GM23338 (cell line): ENCODE results near the gene GLDC. TPM values are rescaled to one million over a fixed set of nuclear protein-coding genes. Genes with fewer than 3 reads are reported as not detected.
A peak's percentile ranks its signal among the peaks of the same experiment; 100 is the strongest.

Experiments used
- ATAC-seq: fragments of 200-7000 bp; cut with Tn5 transposase; 3 replicates; pipeline ENCODE4 v1.9.1; 2020
- DNase-seq: peaks from one replicate; pipeline ENCODE4 v3.0.0-alpha.2; 2015; ENCODE audit warnings: low spot score
- H2AFZ ChIP-seq: fragments of 200-600 bp; sonication (generic); 2 replicates; pipeline ENCODE4 v1.8.0; 2016; ENCODE audit warnings: antibody characterized with exemption, mild to moderate bottlenecking, moderate library complexity
- H3F3A ChIP-seq: fragments of 200-600 bp; sonication (generic); replicated peaks from 2 replicates; pipeline ENCODE4 v1.8.0; 2017; ENCODE audit warnings: antibody characterized with exemption, mixed run types, low read depth
- H3K27ac ChIP-seq: fragments of 200-600 bp; sonication (generic); 2 replicates; pipeline ENCODE4 v1.6.1; 2016; ENCODE audit warnings: low read depth
- H3K27me3 ChIP-seq: fragments of 200-600 bp; sonication (generic); 2 replicates; pipeline ENCODE4 v1.8.0; 2016; ENCODE audit warnings: mild to moderate bottlenecking, mixed run types, moderate library complexity; ENCODE audit not compliant: insufficient read depth
- H3K36me3 ChIP-seq: fragments of 200-600 bp; sonication (generic); 2 replicates; pipeline ENCODE4 v1.8.0; 2016; ENCODE audit warnings: mild to moderate bottlenecking; ENCODE audit not compliant: insufficient read depth
- H3K4me1 ChIP-seq: fragments of 200-600 bp; sonication (generic); 2 replicates; pipeline ENCODE4 v1.8.0; 2016; ENCODE audit warnings: mild to moderate bottlenecking, moderate library complexity; ENCODE audit not compliant: insufficient read depth
- H3K4me2 ChIP-seq: fragments of 200-600 bp; sonication (generic); 2 replicates; pipeline ENCODE4 v1.7.1; 2017; ENCODE audit warnings: mixed run types
- H3K4me3 ChIP-seq: fragments of 200-600 bp; sonication (generic); 2 replicates; pipeline ENCODE4 v1.6.1; 2016; ENCODE audit warnings: mixed run types
- H3K79me2 ChIP-seq: fragments of 200-600 bp; sonication (generic); replicated peaks from 2 replicates; pipeline ENCODE4 v1.8.0; 2017; ENCODE audit warnings: mild to moderate bottlenecking; ENCODE audit not compliant: insufficient read depth
- H3K9me2 ChIP-seq: fragments of 200-600 bp; sonication (generic); 2 replicates; pipeline ENCODE4 v1.8.0; 2017; ENCODE audit not compliant: insufficient read depth
- H4K20me1 ChIP-seq: fragments of 200-600 bp; sonication (generic); replicated peaks from 2 replicates; pipeline ENCODE4 v1.8.0; 2017; ENCODE audit warnings: mild to moderate bottlenecking; ENCODE audit not compliant: insufficient read depth
- H3K27ac Mint-ChIP-seq: 2 replicates; pipeline ENCODE4 v1.8.0; 2020; ENCODE audit warnings: inconsistent platforms, mild to moderate bottlenecking, moderate library complexity, mixed read lengths
- H3K27me3 Mint-ChIP-seq: 3 replicates; pipeline ENCODE4 v1.8.0; 2022; ENCODE audit warnings: low read depth, mild to moderate bottlenecking, moderate library complexity, mixed read lengths, inconsistent platforms; ENCODE audit not compliant: insufficient read depth, poor library complexity
- H3K36me3 Mint-ChIP-seq: 3 replicates; pipeline ENCODE4 v1.8.0; 2021; ENCODE audit warnings: low read depth, mild to moderate bottlenecking, inconsistent platforms, moderate library complexity, mixed read lengths
- H3K4me1 Mint-ChIP-seq: 3 replicates; pipeline ENCODE4 v1.8.0; 2020; ENCODE audit warnings: mild to moderate bottlenecking, inconsistent platforms, mixed read lengths
- H3K4me3 Mint-ChIP-seq: 3 replicates; pipeline ENCODE4 v1.8.0; 2021; ENCODE audit warnings: moderate library complexity, mild to moderate bottlenecking, inconsistent platforms, mixed read lengths
- H3K9me3 Mint-ChIP-seq: 3 replicates; pipeline ENCODE4 v1.8.0; 2020; ENCODE audit warnings: moderate library complexity, mild to moderate bottlenecking, inconsistent platforms, mixed read lengths
- CREB1 ChIP-seq: fragments of 250-450 bp; sonication (Bioruptor Pico); IDR thresholded peaks from 2 replicates; pipeline ENCODE4 v1.5.0; 2020; ENCODE audit warnings: low read depth, mild to moderate bottlenecking, moderate library complexity
- CTCF ChIP-seq, 2 experiments: fragments of 200-600 bp in 1 of 2; sonication (generic) in 1 of 2; conservative IDR thresholded peaks; 2 replicates each; pipeline versions ENCODE4 v1.5.1 to v1.6.1; 2016 to 2017; ENCODE audit warnings: antibody characterized with exemption in 2 of 2, low read depth in 2 of 2, mild to moderate bottlenecking in 2 of 2, moderate library complexity in 1 of 2
- ETS1 ChIP-seq: IDR thresholded peaks from 2 replicates; pipeline ENCODE4 v1.6.1; 2016; ENCODE audit warnings: antibody characterized with exemption
- EZH2 ChIP-seq: fragments of 200-600 bp; sonication (generic); IDR thresholded peaks from one replicate; pipeline ENCODE4 v1.8.0; 2017; ENCODE audit warnings: antibody characterized with exemption, mild to moderate bottlenecking, low read depth; ENCODE audit not compliant: unreplicated experiment
- EZH2phosphoT487 ChIP-seq: fragments of 200-600 bp; sonication (generic); IDR thresholded peaks from one replicate; pipeline ENCODE4 v1.8.1; 2018; ENCODE audit warnings: antibody characterized with exemption; ENCODE audit not compliant: unreplicated experiment
- JUNB ChIP-seq: IDR thresholded peaks from one replicate; pipeline ENCODE4 v1.6.1; 2016; ENCODE audit warnings: antibody characterized with exemption; ENCODE audit not compliant: unreplicated experiment
- NANOG ChIP-seq: IDR thresholded peaks from 2 replicates; pipeline ENCODE4 v1.6.1; 2016; ENCODE audit warnings: antibody characterized with exemption, borderline replicate concordance
- STAT1 ChIP-seq: IDR thresholded peaks from one replicate; pipeline ENCODE4 v1.6.1; 2016; ENCODE audit warnings: antibody characterized with exemption; ENCODE audit not compliant: unreplicated experiment
- ZNF114 ChIP-seq: fragments of 250-450 bp; sonication (Bioruptor Pico); IDR thresholded peaks from 2 replicates; pipeline ENCODE4 v1.5.0; 2020; ENCODE audit warnings: mild to moderate bottlenecking, moderate library complexity
- ZNF331 ChIP-seq: fragments of 250-450 bp; sonication (Bioruptor Pico); IDR thresholded peaks from 2 replicates; pipeline ENCODE4 v1.5.0; 2020; ENCODE audit warnings: low read depth, mild to moderate bottlenecking, moderate library complexity
- polyA plus RNA-seq: library from polyadenylated mRNA; unstranded; fragments of >200 nt; fragmentation: Nextera tagmentation; extraction: Ambion mirVana; gene quantifications from 2 replicates; pipeline ENCODE4 v1.2.1, GENCODE V29; 2016
- total RNA-seq: library from RNA; depleted of rRNA; stranded (reverse); fragments of >200 nt; shearing (Covaris generic); gene quantifications from 2 replicates; pipeline ENCODE4 v1.2.3, GENCODE V29; 2014
- TF ChIP-seq, protein P1 (sequence below): fragments of 250-450 bp; sonication (Bioruptor Pico); IDR thresholded peaks from 2 replicates; pipeline ENCODE4 v1.5.0; 2020; ENCODE audit warnings: mild to moderate bottlenecking, moderate library complexity

The GLDC gene
- total and polyA plus RNA-seq, 2 experiments from 2014 or later: 63.5 to 139 TPM

DNA sequence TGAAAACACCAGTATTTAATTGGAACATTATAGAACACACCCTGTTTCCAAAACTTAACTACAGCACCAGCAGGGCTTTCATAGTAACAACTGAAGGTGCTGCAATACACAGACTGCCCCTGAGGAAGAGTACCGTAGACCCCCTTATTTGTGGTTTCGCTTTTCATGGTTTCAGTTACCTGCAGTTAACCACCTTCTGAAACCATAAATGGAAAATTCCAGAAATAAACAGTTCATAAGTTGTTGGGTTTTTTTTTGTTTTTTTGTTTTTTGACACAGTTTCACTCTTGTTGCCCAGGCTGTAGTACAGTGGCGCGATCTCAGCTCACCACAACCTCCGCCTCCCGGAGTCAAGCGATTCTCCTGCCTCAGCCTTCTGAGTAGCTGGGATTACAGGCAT, 9.5 kb upstream of the GLDC start:
- no peaks in the 10 kb centered on the region for H3K27me3 ChIP-seq
- peaks cover 14% of the 10 kb centered on the region for H3K4me1 Mint-ChIP-seq
- peaks cover 29% of the 10 kb centered on the region for H3K36me3 Mint-ChIP-seq
- peaks cover 10% of the 10 kb centered on the region for H3K4me1 ChIP-seq
- H3F3A ChIP-seq: peaks cover 10% of the 10 kb centered on the region; the same call in 1 of the 2 replicates
- ATAC-seq (no peak), DNase-seq (no peak)
- no peaks in the 10 kb centered on the region; the same call in 2 of the 3 replicates for H3K9me3 Mint-ChIP-seq
- peaks cover 57% of the 10 kb centered on the region for H3K79me2 ChIP-seq
- no peak overlapping the region for H3K27ac ChIP-seq
- TF ChIP-seq CREB1 (CRISPR knock-in tag): no peak
- TF ChIP-seq ETS1: no peak
- TF ChIP-seq ZNF114 (CRISPR knock-in tag): no peak
- TF ChIP-seq STAT1: no peak
- no peak for TF ChIP-seq NANOG
- no peak for TF ChIP-seq ZNF331
- TF ChIP-seq EZH2: no peak
- H3K9me2 ChIP-seq: no peaks in the 10 kb centered on the region
- H3K4me3 ChIP-seq: no peak overlapping the region
- no peak overlapping the region for H3K27ac Mint-ChIP-seq
- peaks cover 6% of the 10 kb centered on the region for H3K27me3 Mint-ChIP-seq
- no peak overlapping the region for H3K4me2 ChIP-seq
- H3K36me3 ChIP-seq: 0 out of 2 replicates have a peak, but pooled peaks cover 3% of the 10 kb centered on the region
- H3K4me3 Mint-ChIP-seq: no peak overlapping the region
- peaks cover 3% of the 10 kb centered on the region for H4K20me1 ChIP-seq
- no peak overlapping the region for H2AFZ ChIP-seq

DNA sequence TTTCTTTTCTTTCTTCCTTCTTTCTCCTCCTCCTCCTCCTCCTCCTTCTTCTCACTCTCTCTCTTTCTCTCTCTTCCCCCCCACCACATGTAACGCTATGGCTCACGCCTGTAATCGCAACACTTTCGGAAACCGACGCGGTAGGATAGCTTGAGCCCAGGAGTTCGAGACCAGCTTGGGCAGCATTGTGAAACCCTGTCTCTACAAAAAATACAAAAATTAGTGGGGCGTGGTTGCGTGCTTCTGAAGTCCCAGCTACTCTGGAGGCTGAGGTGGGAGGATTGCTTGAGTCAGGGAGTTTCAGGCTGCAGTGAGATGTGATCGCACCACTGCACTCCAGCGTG, 736 bp upstream of the GLDC start:
- H3K36me3 Mint-ChIP-seq: peaks cover 36% of the 10 kb centered on the region
- H3K36me3 ChIP-seq: peaks cover 3% of the 10 kb centered on the region; the same call in 1 of the 2 replicates
- no peak; the same call in 2 of the 3 replicates for ATAC-seq
- TF ChIP-seq JUNB (no peak), EZH2 (no peak), NANOG (no peak), ZNF114 (CRISPR knock-in tag) (no peak), ZNF331 (no peak), EZH2phosphoT487 (no peak), ETS1 (no peak), CTCF (conservative IDR thresholded peaks at IDR 0.05; ENCODE audit: low read depth in 2 of 2) (no peak)
- TF ChIP-seq, protein P1, sequence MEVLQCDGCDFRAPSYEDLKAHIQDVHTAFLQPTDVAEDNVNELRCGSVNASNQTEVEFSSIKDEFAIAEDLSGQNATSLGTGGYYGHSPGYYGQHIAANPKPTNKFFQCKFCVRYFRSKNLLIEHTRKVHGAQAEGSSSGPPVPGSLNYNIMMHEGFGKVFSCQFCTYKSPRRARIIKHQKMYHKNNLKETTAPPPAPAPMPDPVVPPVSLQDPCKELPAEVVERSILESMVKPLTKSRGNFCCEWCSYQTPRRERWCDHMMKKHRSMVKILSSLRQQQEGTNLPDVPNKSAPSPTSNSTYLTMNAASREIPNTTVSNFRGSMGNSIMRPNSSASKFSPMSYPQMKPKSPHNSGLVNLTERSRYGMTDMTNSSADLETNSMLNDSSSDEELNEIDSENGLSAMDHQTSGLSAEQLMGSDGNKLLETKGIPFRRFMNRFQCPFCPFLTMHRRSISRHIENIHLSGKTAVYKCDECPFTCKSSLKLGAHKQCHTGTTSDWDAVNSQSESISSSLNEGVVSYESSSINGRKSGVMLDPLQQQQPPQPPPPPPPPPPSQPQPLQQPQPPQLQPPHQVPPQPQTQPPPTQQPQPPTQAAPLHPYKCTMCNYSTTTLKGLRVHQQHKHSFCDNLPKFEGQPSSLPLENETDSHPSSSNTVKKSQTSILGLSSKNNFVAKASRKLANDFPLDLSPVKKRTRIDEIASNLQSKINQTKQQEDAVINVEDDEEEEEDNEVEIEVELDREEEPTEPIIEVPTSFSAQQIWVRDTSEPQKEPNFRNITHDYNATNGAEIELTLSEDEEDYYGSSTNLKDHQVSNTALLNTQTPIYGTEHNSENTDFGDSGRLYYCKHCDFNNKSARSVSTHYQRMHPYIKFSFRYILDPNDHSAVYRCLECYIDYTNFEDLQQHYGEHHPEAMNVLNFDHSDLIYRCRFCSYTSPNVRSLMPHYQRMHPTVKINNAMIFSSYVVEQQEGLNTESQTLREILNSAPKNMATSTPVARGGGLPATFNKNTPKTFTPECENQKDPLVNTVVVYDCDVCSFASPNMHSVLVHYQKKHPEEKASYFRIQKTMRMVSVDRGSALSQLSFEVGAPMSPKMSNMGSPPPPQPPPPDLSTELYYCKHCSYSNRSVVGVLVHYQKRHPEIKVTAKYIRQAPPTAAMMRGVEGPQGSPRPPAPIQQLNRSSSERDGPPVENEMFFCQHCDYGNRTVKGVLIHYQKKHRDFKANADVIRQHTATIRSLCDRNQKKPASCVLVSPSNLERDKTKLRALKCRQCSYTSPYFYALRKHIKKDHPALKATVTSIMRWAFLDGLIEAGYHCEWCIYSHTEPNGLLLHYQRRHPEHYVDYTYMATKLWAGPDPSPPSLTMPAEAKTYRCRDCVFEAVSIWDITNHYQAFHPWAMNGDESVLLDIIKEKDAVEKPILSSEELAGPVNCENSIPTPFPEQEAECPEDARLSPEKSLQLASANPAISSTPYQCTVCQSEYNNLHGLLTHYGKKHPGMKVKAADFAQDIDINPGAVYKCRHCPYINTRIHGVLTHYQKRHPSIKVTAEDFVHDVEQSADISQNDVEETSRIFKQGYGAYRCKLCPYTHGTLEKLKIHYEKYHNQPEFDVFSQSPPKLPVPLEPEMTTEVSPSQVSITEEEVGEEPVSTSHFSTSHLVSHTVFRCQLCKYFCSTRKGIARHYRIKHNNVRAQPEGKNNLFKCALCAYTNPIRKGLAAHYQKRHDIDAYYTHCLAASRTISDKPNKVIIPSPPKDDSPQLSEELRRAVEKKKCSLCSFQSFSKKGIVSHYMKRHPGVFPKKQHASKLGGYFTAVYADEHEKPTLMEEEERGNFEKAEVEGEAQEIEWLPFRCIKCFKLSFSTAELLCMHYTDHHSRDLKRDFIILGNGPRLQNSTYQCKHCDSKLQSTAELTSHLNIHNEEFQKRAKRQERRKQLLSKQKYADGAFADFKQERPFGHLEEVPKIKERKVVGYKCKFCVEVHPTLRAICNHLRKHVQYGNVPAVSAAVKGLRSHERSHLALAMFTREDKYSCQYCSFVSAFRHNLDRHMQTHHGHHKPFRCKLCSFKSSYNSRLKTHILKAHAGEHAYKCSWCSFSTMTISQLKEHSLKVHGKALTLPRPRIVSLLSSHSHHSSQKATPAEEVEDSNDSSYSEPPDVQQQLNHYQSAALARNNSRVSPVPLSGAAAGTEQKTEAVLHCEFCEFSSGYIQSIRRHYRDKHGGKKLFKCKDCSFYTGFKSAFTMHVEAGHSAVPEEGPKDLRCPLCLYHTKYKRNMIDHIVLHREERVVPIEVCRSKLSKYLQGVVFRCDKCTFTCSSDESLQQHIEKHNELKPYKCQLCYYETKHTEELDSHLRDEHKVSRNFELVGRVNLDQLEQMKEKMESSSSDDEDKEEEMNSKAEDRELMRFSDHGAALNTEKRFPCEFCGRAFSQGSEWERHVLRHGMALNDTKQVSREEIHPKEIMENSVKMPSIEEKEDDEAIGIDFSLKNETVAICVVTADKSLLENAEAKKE (CRISPR knock-in tag): no peak

More for the DNA sequence above, 736 bp upstream of the GLDC start:
- peak overlapping the region; percentile 95 for H3K4me2 ChIP-seq
- peaks cover 10% of the 10 kb centered on the region for H3K27me3 ChIP-seq
- peak overlapping the region; percentile 69; the same call in 1 of the 2 replicates for H2AFZ ChIP-seq
- 0 out of 2 replicates have a peak, but pooled peaks cover 3% of the 10 kb centered on the region for H3K9me2 ChIP-seq
- H3K79me2 ChIP-seq: peaks cover 88% of the 10 kb centered on the region
- Mint-ChIP-seq H3K4me3 (peak overlapping the region; percentile 96), H3K9me3 (0 out of 3 replicates have a peak, but pooled peaks cover 5% of the 10 kb centered on the region), H3K4me1 (peaks cover 35% of the 10 kb centered on the region), H3K27me3 (peaks cover 20% of the 10 kb centered on the region), H3K27ac (no peak overlapping the region)
- H3K4me1 ChIP-seq: peaks cover 45% of the 10 kb centered on the region
- H3K4me3 ChIP-seq: peak overlapping the region; percentile 81
- H3K27ac ChIP-seq: peak overlapping the region; percentile 89; the same call in 1 of the 2 replicates
- H3F3A ChIP-seq: no peaks in the 10 kb centered on the region
- no peak for DNase-seq
- peaks cover 33% of the 10 kb centered on the region for H4K20me1 ChIP-seq
